ENCODE data around the gene PLPP4. TPM values are rescaled to one million over a fixed set of nuclear protein-coding genes. Genes with fewer than 3 reads are reported as not detected.

PLPP4 gene
- total RNA-seq, 2 donors from 2014 or later = 0.27 to 61.3 TPM

DNA sequence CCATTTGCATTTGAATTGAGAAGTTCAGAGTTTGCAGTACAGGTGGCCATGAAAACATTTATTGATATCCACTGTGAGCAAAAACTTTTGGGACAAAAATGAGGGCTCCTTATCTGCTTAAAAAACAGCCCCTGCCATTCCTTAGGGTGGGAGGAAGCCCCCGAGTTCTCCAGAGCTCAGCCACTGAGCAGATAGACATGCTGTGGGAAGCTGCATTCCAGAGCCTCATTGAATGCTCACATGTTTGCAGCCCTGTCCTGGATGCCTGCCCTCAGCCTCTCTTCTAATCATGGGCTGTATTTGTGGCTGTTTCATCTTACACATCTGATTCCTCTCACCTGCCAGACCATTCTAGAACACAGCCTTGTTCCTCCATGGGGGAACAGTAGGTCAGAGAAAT, 33.3 kb downstream of the PLPP4 start:
- 56% methylated on average over 1 of the region's 1 CpG for WGBS
- no peak overlapping the region for H3K4me3 ChIP-seq
- intact Hi-C loops (cut with DNase I) = no loop called here
- no peaks in the 10 kb centered on the region for H3K36me3 ChIP-seq
- DNase-seq (ENCODE audit: low spot score) = no peak
- H3K9me3 ChIP-seq = no peaks in the 10 kb centered on the region
- no peak overlapping the region for H3K27ac ChIP-seq
- TF ChIP-seq POLR2A (IDR thresholded peaks at IDR 0.05) (no peak), POLR2AphosphoS5 (IDR thresholded peaks at IDR 0.05) (no peak)
- TF ChIP-seq, protein P1, sequence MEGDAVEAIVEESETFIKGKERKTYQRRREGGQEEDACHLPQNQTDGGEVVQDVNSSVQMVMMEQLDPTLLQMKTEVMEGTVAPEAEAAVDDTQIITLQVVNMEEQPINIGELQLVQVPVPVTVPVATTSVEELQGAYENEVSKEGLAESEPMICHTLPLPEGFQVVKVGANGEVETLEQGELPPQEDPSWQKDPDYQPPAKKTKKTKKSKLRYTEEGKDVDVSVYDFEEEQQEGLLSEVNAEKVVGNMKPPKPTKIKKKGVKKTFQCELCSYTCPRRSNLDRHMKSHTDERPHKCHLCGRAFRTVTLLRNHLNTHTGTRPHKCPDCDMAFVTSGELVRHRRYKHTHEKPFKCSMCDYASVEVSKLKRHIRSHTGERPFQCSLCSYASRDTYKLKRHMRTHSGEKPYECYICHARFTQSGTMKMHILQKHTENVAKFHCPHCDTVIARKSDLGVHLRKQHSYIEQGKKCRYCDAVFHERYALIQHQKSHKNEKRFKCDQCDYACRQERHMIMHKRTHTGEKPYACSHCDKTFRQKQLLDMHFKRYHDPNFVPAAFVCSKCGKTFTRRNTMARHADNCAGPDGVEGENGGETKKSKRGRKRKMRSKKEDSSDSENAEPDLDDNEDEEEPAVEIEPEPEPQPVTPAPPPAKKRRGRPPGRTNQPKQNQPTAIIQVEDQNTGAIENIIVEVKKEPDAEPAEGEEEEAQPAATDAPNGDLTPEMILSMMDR (IDR thresholded peaks at IDR 0.05) = no peak
- H3K27me3 ChIP-seq (replicated peaks; ENCODE audit: insufficient read depth) = no peaks in the 10 kb centered on the region
- H3K4me1 ChIP-seq (replicated peaks) = no peaks in the 10 kb centered on the region

DNA sequence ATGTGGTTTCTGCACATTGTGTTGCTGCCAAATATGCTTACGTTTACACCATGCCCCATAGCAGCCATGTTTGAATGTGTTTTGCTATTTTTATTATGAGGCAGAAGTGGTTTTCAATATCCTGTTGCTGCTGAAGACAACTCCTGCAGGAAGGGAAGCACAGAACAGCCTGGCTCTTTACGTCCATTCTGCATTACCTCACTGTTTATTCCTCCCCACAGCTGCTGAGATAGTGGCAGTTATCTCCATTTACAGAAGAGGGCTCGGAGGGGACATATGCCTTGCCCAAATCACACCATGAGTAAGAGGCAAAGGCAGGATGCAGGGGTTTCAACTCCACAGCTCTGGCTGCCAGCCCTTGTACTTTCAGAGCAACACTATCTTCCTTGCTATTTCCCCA, 35.3 kb downstream of the PLPP4 start:
- DNase-seq (ENCODE audit: low spot score) = no peak
- Histone ChIP-seq H3K27ac (no peak overlapping the region), H3K4me3 (no peak overlapping the region), H3K9me3 (no peaks in the 10 kb centered on the region), H3K27me3 (replicated peaks; ENCODE audit: insufficient read depth) (no peaks in the 10 kb centered on the region), H3K36me3 (no peaks in the 10 kb centered on the region), H3K4me1 (replicated peaks) (no peaks in the 10 kb centered on the region)
- TF ChIP-seq POLR2AphosphoS5 (IDR thresholded peaks at IDR 0.05) (no peak), POLR2A (IDR thresholded peaks at IDR 0.05) (no peak)
- TF ChIP-seq, protein P1 (IDR thresholded peaks at IDR 0.05) = no peak
- intact Hi-C loops (cut with DNase I) = no loop called here
- WGBS = 45% methylated on average over 3 of the region's 3 CpGs

DNA sequence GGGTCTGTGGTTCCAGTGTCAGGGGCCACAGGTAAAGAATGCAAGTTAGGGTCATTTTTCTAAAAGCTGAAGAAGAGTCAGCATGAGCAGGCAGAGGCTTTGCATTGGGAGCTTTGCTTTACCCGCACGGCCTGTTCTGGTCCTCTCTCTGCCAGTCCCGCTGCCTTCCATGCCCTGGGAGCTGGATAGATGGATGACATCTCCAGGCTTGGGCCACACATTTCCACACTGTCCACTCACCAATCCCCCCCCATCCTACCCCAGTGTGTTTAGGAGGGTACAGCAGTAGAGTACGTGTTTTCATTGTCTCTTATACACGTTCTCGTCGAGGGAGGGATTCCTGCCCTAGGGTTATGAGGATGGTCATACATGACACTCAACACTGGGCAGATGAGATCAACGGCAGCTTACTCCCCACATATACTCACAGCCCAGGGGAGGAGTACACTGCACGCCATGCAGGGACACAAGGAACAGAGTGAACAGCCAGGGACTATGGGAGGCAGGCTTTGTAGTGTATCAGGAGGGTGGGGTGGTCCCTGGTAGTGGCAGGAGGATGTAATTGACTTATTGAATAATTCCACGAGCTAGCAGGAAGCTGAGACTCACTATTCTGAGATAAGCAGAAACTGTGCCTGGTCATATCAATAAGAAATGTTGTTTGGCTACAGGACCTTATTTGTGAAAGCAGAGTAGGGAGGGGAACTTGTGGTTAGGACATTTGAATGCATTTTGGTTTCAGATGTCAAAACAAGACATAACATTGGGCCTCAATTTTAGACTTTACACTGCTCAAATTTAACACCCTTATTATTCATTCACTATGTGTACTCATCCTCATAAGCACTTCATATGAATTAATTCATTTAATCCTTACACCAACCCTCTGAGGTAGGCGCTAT, 36.6 kb downstream of the PLPP4 start:
- DNase-seq (ENCODE audit: low spot score) = no peak
- H3K27me3 ChIP-seq (replicated peaks; ENCODE audit: insufficient read depth) = no peaks in the 10 kb centered on the region
- 92% methylated on average over 11 of the region's 11 CpGs for WGBS
- no peaks in the 10 kb centered on the region for H3K4me1 ChIP-seq (replicated peaks)
- no peaks in the 10 kb centered on the region for H3K9me3 ChIP-seq
- intact Hi-C loops (cut with DNase I) = no loop called here
- TF ChIP-seq POLR2A (IDR thresholded peaks at IDR 0.05) (no peak), POLR2AphosphoS5 (IDR thresholded peaks at IDR 0.05) (no peak)
- TF ChIP-seq, protein P1 (IDR thresholded peaks at IDR 0.05) = no peak
- H3K27ac ChIP-seq = no peak overlapping the region
- no peaks in the 10 kb centered on the region for H3K36me3 ChIP-seq
- no peak overlapping the region for H3K4me3 ChIP-seq

DNA sequence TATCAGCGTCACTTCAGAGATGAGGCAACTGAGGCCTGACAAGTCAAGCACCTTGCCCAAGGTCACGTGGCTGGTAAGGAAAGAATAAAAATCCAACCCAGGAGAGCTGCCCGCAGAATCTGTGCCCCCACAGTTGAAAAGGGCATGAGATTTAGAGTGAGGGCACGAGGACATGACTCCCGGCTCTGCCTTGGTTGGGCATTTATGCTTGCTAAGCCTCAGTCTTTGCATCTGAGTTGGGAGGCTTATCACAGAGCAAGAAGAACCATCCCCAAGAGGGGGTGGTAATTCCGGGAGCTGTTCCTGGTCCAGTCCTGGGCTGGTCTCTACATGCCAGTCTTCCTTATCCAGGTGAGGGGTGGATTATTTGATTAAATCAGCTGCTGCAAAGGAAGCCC, 37.3 kb downstream of the PLPP4 start:
- 88% methylated on average over 6 of the region's 6 CpGs for WGBS
- intact Hi-C loops (cut with DNase I) = no loop called here
- H3K9me3 ChIP-seq = no peaks in the 10 kb centered on the region
- no peaks in the 10 kb centered on the region for H3K27me3 ChIP-seq (replicated peaks; ENCODE audit: insufficient read depth)
- H3K4me3 ChIP-seq = no peak overlapping the region
- TF ChIP-seq, protein P1 (IDR thresholded peaks at IDR 0.05) = no peak
- TF ChIP-seq POLR2AphosphoS5 (IDR thresholded peaks at IDR 0.05) = no peak
- TF ChIP-seq POLR2A (IDR thresholded peaks at IDR 0.05) = no peak
- H3K36me3 ChIP-seq = no peaks in the 10 kb centered on the region
- DNase-seq (ENCODE audit: low spot score) = no peak
- no peaks in the 10 kb centered on the region for H3K4me1 ChIP-seq (replicated peaks)
- no peak overlapping the region for H3K27ac ChIP-seq

Measured in prostate gland (tissue), 2 donors.